Ishikawa (cell line): ENCODE data around the gene WFDC1.

Experiments
- CEBPB ChIP-seq: IDR thresholded peaks from 2 replicates; pipeline ENCODE4 v1.6.1; 2012
- CREB1 ChIP-seq: IDR thresholded peaks from 2 replicates; pipeline ENCODE4 v1.6.1; 2012; ENCODE audit warnings: low read depth
- EGR1 ChIP-seq: IDR thresholded peaks from 2 replicates; pipeline ENCODE4 v1.6.1; 2012
- EP300 ChIP-seq: IDR thresholded peaks from 2 replicates; pipeline ENCODE4 v1.6.1; 2012; ENCODE audit warnings: borderline replicate concordance
- FOXM1 ChIP-seq: IDR thresholded peaks from 2 replicates; pipeline ENCODE4 v1.6.1; 2012; ENCODE audit warnings: low read depth, borderline replicate concordance
- NFIC ChIP-seq: IDR thresholded peaks from 2 replicates; pipeline ENCODE4 v1.6.1; 2012
- RAD21 ChIP-seq: IDR thresholded peaks from 2 replicates; pipeline ENCODE4 v1.6.1; 2012; ENCODE audit warnings: low read depth
- TAF1 ChIP-seq: IDR thresholded peaks from 2 replicates; pipeline ENCODE4 v1.6.1; 2012; ENCODE audit warnings: low read depth, mild to moderate bottlenecking
- TCF12 ChIP-seq: IDR thresholded peaks from 2 replicates; pipeline ENCODE4 v1.6.1; 2012; ENCODE audit warnings: low read depth
- TEAD4 ChIP-seq: IDR thresholded peaks from 2 replicates; pipeline ENCODE4 v1.6.1; 2012
- YY1 ChIP-seq: IDR thresholded peaks from 2 replicates; pipeline ENCODE4 v1.6.1; 2012; ENCODE audit warnings: low read depth
- ZBTB7A ChIP-seq: IDR thresholded peaks from 2 replicates; pipeline ENCODE4 v1.6.1; 2012; ENCODE audit warnings: low read depth
- TF ChIP-seq, protein P1 (sequence below): IDR thresholded peaks from 2 replicates; pipeline ENCODE4 v1.6.1; 2012
- TF ChIP-seq, protein P2 (sequence below): IDR thresholded peaks from 2 replicates; pipeline ENCODE4 v1.6.1; 2012; ENCODE audit warnings: low read depth, mild to moderate bottlenecking
- TF ChIP-seq, protein P3 (sequence below): IDR thresholded peaks from 2 replicates; pipeline ENCODE4 v1.6.1; 2012

The WFDC1 gene

DNA sequence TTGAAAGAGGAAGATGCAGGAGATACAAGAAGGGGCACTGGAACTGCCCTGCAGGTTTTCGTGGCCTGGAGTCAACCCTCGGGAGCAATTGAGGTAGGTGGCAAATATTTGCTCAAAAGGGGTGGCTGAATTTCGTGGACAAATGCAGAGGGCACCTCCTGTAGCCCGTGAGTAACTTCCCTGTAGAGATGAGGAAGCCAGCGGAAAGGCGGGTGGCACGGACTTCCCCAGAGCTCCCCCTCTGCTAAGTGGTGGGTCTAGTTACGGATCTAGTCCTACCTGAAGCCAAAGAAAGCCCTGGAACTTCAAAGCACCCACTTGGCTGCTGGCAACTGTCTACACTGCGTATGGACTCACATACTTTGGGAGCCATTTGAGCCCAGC is 72.6 kb downstream of the WFDC1 start:
- TF ChIP-seq TCF12 = no peak
- no peak for TF ChIP-seq NFIC
- TF ChIP-seq CEBPB = no peak
- TF ChIP-seq TEAD4 = no peak
- TF ChIP-seq, protein P1, sequence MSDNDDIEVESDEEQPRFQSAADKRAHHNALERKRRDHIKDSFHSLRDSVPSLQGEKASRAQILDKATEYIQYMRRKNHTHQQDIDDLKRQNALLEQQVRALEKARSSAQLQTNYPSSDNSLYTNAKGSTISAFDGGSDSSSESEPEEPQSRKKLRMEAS = no peak
- TF ChIP-seq FOXM1 = no peak
- TF ChIP-seq, protein P2, sequence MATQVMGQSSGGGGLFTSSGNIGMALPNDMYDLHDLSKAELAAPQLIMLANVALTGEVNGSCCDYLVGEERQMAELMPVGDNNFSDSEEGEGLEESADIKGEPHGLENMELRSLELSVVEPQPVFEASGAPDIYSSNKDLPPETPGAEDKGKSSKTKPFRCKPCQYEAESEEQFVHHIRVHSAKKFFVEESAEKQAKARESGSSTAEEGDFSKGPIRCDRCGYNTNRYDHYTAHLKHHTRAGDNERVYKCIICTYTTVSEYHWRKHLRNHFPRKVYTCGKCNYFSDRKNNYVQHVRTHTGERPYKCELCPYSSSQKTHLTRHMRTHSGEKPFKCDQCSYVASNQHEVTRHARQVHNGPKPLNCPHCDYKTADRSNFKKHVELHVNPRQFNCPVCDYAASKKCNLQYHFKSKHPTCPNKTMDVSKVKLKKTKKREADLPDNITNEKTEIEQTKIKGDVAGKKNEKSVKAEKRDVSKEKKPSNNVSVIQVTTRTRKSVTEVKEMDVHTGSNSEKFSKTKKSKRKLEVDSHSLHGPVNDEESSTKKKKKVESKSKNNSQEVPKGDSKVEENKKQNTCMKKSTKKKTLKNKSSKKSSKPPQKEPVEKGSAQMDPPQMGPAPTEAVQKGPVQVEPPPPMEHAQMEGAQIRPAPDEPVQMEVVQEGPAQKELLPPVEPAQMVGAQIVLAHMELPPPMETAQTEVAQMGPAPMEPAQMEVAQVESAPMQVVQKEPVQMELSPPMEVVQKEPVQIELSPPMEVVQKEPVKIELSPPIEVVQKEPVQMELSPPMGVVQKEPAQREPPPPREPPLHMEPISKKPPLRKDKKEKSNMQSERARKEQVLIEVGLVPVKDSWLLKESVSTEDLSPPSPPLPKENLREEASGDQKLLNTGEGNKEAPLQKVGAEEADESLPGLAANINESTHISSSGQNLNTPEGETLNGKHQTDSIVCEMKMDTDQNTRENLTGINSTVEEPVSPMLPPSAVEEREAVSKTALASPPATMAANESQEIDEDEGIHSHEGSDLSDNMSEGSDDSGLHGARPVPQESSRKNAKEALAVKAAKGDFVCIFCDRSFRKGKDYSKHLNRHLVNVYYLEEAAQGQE = no peak
- no peak for TF ChIP-seq RAD21

DNA sequence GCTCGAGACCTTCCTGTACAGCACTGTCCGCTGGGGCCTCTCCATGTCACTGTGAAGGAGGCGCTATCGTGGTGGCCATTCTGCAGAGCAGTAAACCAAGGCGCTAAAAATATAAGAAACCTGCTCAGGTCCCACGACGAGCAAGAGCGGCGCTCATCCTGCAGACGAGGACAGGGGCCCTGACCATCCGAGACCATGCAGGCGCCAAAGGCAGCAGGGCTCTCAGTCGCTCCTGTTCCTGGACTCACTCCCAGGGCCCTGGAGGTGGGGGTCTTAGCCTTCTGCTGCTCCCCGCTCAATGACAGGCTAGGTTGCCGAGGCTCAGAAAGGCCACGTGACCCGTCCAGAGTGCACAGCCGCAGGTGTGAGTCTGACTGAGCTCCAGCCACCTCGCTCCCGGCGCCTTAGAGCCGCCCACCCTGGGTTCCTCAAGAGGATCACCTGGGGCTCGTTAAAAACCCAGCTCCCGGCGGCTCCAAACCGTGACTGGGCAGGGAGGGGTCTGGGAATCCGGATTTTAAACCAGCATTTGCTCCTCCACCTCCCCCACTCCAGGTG is 73.2 kb downstream of the WFDC1 start:
- TF ChIP-seq, protein P1 = peak; percentile 64
- no peak for TF ChIP-seq CREB1
- no peak for TF ChIP-seq ZBTB7A
- TF ChIP-seq, protein P3, sequence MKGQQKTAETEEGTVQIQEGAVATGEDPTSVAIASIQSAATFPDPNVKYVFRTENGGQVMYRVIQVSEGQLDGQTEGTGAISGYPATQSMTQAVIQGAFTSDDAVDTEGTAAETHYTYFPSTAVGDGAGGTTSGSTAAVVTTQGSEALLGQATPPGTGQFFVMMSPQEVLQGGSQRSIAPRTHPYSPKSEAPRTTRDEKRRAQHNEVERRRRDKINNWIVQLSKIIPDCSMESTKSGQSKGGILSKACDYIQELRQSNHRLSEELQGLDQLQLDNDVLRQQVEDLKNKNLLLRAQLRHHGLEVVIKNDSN = peak; percentile 93

DNA sequence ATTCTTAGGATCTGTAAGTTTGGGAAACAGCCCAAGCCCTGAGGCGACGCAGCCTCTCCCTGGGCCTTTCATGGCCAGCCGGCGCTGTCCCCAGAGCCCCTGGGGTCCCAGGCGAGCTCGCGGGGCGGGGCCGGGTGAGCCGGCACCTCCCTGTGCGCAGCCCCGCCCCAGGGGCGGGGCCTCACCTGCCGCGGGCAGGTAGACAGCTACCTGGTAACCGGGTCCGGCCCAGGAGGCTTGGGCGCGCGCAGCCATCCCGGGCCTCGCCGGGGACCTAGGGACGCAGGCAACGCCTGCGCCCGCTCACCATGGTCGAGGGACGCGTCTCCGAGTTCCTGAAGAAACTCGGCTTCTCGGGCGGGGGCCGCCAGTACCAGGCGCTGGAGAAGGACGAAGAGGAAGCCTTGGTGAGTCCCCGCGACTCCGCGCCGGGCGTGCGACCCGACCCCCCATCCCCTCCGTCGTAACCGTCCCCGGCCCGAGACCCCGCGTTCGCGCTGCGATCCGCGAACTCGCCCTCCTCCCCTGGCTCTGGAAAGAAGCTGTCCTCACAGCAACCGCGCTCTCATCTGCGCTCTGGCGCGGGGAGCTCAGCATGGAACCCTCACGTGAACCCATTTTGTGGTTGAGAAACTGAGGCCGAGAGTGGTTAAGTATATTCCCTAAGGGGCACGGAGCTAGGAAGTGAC is 73.8 kb downstream of the WFDC1 start, which contains the start of gene ATP2C2:
Gene ATP2C2, plus strand, starts transcription at position 231 of the 689 bp plus-strand sequence. Its CDS starts 78 bp downstream, at position 309.
- TF ChIP-seq TAF1 (no peak), YY1 (no peak), TCF12 (no peak), ZBTB7A (0 out of 2 replicates have a peak, but pooled peaks have one; percentile 64), EGR1 (no peak)
- TF ChIP-seq, protein P3 = no peak
- TF ChIP-seq, protein P1 = peak; percentile 26; the same call in 1 of the 2 replicates
- TF ChIP-seq, protein P2 = no peak

DNA sequence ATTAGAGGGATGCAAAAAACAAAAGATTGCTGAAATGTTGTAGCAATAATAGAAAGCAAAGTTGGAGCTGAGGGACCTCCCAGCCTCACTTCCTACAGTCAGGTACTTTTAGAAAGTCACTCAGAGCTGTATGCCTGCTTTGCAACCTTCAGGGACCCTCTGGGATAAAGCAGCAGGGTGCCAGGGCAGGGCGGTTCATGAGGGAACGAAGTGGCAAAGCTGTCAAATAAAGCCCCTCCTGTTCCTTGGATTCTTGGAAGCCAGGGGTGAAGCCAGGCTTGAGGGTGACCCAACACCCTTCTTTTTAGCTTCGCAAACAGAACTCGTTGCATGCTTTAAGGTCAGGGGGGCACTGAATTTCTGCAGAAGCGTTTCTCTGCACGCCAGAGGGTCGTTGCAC is 74.4 kb downstream of the WFDC1 start:
- no peak for TF ChIP-seq NFIC
- no peak for TF ChIP-seq TEAD4
- TF ChIP-seq EP300 = no peak
- no peak for TF ChIP-seq EGR1
- TF ChIP-seq CEBPB = no peak
- no peak for TF ChIP-seq TAF1
- TF ChIP-seq ZBTB7A = no peak
- TF ChIP-seq, protein P1 = no peak
- TF ChIP-seq, protein P3 = no peak
- TF ChIP-seq CREB1 = no peak
- no peak for TF ChIP-seq FOXM1
- no peak for TF ChIP-seq YY1
- no peak for TF ChIP-seq RAD21
- no peak for TF ChIP-seq TCF12
- TF ChIP-seq, protein P2 = no peak
